GM21786 (cell line): Measurements from ENCODE around the gene RPL10.
"Not testable (repeated sequence)": the region's sequence is repeated elsewhere in the genome, so short reads cannot be mapped to it uniquely, and the experiment has no call there.

Experiments
- ATAC-seq: cut with Tn5 transposase; IDR thresholded peaks from one replicate; pipeline ENCODE4 v1.9.1; 2021; ENCODE audit not compliant: unreplicated experiment

RPL10 gene

DNA sequence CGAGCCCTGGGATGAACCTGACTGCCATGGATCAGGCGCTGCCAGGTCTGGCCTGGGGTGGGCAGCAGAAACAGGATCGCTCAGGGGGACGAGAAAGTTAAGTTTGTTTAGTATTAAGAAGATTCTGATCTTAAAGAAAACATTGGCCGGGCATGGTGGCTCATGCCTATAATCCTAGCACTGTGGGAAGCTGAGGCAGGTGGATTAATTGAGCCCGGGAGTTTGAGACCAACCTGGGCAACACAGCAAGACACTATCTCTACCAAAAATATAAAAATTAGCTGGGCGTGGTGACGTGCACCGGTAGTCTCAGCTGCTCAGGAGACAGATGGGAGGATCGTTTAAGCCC is 23.0 kb upstream of the RPL10 start:
- ATAC-seq, result no peak

DNA sequence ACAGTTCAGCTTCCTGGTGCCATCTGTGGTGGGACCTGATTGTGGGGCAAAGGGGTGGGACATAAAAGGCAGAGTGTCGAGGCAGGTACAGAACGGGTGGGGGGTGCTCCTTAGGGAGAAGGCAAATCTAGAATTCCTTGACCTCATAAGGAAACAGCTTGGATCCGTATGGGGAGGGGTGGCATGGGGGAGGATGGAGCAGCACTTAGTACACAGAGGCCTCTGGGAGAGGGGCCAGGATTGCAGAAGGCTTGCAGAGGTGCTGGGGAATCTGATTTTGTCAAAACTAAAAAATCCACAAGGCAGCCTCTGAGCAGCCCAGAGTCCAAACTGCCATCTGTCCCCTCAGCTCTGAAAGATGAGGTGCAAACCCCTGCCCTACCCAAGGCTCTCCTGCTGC is 21.4 kb upstream of the RPL10 start:
- ATAC-seq, result no peak

DNA sequence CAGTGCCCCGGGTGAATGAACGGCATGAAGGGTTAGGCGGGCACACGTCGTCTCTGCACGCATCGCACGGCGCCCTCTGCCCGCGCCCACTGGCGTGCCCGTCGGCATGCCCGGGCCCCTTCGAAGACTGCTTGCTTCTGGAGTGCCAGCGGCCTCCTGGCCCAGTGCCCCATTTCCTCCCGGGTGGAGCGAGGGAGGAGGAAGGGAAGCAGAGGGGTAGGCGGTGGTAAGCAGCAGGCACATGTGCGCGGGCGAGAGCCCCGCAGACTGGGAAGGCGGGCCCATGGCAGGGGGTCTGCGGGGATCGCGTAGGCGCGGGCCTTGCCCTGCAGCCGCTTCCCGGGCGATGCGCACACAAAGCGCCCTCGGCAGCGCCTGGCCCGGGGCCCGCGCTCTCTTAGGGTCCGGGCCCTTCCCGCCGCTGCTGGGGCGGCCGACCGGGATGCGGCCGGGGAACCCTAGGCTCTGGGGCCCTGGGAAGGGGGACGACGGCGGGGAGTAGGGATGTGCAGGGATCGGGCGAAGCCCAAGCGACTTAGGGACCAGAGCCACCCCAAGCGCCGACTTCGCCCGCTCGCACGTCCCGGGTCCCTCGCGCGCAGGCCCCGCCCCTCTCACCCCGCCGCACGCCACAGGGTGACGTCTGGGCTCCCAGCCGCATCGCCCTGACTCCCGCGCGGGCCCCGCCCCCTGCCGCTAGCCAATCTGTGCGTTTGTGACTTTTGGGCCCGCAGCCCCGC is 19.9 kb upstream of the RPL10 start:
- ATAC-seq, result peak; percentile 2

DNA sequence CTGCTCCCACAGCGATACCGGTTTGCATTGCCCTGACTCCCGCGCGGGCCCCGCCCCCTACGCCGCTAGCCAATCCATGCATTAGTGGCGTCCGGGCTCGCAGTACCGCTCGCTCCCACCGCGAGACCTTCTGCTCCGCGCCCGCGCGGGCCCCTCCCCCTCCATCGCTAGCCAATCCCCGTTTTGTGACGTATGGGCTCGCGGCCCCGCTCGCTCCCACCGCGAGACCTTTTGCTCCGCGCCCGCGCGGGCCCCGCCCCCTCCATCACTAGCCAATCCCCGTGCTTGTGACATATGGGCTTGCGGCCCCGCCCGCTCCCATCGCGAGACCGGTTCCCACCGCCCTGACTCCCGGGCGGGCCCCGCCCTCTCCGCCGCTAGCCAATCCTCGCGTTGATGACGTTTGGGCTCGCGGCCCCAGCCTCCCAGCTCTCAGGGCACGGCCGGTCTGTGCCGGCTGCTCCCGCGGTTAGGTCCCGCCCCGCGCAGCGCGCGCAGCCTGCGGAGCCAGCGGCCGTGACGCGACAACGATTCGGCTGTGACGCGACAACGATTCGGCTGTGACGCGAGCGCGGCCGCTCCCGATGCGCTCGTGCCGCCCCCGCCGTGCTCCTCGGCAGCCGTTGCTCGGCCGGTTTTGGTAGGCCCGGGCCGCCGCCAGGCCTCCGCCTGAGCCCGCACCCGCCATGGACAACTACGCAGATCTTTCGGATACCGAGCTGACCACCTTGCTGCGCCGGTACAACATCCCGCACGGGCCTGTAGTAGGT is 19.2 kb upstream of the RPL10 start, which contains the start of gene EMD:
Gene EMD (plus strand): TSS at position 497 of the 770 bp plus-strand sequence. CDS start 190 bp downstream, at position 687.
- peak; percentile 78 for ATAC-seq

DNA sequence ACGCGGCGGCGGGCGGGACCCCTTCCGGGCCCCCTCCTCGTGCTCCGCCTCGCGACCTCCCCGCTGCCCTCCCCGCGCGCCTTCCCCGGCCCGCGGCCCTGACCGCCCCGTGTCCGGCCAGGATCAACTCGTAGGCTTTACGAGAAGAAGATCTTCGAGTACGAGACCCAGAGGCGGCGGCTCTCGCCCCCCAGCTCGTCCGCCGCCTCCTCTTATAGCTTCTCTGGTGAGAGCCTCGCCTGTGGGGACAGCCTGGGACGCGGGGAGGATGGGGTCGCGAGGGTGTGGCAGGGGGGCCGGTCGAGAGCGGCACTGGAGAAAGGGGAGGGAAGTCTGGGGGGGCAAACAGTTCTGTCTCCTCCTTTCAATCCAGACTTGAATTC is 18.6 kb upstream of the RPL10 start:
- ATAC-seq, result no peak

DNA sequence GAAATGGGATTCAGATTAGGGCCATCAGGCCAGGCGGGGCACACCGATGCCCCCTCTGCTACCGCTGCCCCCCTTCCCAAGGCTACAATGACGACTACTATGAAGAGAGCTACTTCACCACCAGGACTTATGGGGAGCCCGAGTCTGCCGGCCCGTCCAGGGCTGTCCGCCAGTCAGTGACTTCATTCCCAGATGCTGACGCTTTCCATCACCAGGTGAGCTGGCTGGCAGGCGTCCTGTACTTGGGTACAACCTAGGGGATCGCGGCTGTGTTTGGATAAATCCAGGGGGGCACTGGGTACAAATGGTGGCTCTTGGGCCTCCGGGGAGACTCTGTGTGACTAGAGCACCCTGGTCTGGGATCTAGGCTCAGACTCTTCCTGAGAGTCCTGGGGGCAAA is 18.0 kb upstream of the RPL10 start:
- no peak for ATAC-seq

DNA sequence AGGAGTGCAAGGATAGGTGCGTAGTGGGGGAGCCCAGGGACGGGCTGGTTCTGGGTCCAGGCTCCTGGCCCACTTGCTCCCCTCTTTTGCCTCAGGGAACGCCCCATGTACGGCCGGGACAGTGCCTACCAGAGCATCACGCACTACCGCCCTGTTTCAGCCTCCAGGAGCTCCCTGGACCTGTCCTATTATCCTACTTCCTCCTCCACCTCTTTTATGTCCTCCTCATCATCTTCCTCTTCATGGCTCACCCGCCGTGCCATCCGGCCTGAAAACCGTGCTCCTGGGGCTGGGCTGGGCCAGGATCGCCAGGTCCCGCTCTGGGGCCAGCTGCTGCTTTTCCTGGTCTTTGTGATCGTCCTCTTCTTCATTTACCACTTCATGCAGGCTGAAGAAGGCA is 17.4 kb upstream of the RPL10 start:
- ATAC-seq, result no peak

DNA sequence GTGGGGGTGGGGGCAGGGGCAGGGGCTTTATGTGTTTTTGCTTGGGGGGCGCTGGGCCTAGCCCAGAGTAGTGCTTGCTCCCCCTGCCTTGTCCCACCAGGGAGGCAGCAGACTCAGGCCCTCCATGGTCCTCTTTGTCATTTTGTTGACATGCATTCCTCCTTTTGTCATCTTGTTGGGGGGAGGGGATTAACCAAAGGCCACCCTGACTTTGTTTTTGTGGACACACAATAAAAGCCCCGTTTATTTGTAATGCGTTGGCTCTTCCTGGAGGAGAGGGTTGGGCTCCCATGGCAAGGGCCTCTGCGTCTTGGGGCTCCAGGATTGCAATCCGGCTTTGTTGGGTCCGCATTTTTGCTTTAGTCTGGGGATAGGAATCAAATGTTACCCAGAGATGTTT is 16.9 kb upstream of the RPL10 start:
- ATAC-seq, result no peak

DNA sequence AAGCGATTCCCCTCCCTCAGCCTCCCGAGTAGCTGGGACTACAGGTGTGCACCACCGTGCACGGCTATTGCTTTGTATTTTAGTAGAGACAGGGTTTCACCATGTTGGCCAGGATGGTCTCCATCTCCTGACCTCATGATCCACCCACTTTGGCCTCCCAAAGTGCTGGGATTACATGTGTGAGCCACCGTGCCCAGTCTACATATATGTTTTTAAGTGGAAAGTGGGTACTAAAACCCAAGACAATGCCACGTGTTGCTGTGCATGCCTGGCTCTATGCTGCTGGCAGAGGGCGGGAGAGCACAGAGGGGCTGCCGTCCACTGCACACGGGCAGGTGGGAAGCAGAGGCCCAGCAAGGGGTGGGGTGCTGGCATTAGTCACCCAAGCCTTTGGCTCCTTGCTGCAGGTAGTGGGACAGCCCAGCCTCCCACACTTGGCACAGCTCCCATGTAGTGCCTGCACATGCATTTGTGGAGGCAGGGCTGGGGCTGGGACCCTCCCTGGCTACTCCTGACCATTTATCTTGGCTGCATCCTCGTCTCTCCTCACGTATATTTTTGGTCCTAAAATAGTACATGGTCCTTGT is 15.6 kb upstream of the RPL10 start:
- ATAC-seq, result no peak

DNA sequence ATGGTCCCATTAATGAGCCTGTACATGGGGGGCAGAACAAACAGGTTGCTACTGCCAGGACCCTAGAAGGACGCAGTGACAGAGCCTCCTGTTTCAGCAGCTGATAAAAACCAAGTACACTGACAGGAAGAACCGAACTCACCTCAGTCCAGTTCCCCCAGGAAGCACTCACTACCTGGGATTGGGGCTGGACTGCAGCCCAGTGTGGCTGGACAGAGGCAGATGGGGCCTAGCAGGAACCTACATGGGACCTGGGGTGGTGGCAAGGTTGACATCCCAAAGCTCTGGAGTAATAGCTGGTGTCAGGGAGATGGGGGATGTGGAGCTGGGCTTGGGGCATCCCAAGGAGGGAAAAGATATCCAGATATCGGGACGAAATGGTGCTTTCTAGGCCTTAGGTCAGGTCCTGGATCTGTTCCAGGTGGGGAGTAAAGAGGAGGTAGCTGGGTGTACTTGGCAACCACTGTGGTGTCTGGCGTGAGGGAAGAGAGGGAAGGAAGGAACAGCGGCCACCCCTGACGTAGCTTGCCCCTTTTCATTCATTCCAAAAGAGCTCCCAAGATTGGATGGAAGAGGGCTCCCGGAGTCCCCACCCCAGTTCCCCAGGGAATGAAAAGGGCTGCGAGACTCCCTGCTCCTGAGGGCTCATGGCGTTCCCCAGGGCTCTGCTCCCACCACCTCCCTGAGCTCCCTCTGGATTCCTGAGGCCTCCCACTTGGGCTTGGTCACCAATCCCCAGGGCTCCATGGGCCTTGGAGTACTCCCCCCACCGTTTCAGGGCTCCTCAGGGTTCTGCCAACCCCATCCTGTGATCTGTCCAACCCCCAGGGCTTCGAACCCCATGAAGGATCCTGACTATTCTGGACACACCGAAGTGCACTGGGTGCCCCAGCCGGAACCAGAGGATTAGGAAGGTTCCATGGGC is 14.6 kb upstream of the RPL10 start:
- no peak for ATAC-seq

DNA sequence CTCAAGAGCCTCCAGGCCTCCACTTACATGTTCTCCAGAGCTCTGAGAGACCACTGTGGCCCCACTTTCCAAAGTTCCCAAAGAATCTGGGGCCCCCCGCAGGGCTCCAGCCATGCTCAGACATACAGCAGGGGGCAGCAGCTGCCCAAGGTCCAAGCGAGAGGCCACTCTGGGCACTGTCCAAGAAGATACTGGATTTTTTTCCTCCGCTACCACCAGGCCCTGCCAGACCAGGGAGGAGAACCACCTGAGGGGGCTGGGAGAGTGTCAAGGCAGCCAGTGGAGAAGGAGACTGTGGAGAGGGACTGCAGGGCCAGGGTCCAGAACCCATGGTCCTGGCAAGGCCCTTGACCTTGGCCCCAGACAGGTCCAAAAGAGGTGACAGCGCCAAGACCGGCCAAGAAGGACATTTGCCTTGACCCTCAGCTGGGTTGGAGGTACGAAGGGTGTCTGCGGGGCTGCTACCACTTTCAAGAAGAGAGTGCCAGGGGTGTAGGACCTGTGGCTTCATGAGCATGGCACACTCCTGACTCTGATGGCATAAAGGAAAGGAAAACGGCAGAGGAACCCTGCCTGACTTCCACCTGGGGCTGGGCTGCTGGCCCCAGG is 13.8 kb upstream of the RPL10 start:
- no peak for ATAC-seq

DNA sequence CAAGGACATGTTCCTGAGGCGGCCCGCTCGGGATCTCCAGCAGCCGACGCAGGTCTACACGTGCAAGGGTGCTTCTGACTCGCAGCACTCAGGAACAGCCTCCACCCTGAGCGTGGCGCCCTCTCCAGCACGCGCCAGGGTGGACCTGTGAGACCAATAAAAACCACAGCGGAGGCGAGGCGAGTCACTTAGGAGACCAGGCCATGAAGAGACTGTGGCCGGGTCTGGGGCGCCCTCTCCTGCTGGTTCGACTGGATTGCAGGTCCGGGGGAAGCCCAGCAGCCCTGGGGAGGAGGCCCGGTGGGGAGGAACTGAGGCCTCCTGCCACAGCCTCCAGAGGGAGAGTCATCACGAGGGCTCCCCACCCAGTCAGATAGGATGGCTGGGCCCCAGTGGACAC is 10.1 kb upstream of the RPL10 start:
- ATAC-seq, result peak; percentile 28

DNA sequence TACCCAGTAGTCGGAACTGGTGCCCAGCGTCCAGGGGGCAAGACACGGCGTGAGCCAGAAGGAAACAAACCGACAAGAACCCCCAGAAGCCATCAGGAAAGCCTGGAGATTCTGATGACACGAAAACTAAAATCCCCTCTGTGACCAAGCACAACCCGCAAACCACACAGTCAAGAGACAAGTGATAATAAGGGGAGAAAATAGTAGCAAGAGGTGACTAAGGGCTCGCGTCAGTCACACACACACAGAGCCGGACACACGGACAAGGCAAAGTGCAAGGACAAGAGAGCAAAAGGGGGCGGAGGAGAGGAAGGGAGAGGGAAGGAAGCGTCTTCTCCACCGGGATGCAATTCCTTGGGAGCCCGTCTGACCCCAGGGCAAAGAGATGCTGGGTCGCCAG is 9.5 kb upstream of the RPL10 start:
- not testable (repeated sequence) for ATAC-seq

DNA sequence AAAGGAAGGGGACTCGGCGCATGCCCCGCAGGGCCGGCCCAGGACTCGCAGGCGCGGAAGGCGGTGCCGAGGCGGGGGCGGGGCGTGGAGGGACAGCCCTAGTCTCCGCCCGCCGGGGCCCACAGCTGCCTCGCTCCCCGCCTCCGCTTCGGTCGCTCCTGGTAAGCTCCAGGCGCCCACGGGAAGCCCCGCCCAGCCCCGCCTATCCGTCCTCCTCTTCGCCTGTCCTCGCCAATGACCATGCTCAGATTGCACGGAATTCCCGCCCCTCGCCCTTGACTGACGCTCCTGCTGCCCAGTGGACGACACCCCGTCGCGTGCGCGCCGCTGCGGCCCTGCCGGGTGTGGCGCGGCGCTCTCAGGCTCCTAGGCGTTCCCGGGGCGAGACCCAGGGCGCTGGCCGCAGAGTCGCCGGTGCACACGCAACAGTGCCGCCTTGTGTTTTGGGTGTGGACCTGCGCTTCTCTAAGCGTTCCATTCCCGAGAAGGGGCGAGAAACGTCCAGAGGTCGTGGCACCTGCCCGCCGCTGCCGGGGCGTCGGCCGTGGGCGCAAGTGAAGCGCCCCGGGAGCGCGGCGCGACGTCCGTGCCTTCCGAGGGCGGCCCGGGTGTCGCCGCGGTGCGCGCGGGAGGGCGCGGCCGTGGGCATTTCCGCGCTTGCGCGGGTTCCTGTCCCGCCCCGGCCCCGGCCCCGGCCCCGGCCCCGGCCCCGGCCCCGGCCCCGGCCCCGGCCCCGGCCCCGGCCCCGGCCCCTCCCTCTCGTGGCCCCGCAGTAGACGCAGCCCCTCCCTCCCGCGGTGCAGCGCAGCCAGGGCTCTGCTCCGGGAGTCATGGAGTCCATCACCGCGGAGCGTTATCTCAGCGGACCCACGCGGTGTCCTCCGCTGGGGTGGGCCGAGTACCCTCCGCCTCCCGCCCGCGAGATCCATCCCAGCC is 8.1 kb upstream of the RPL10 start:
- peak; percentile 74 for ATAC-seq

DNA sequence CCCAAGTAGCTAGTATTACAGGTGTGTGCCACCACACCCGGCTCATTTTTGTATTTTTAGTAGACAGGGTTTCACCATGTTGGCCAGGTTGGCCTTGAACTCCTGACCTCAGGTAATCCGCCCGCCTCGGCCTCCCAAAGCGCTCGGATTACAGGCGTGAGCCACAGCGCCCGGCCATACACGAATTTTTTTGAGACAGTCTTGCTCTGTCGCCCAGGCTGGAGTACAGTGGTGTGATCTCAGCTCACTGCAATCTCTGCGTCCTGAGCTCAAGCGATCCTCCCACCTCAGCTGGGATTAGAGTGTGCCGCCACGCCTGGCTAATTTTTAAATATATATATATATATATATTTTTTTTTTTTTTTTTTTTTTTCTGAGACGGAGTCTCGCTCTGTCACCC is 1.8 kb upstream of the RPL10 start:
- not testable (repeated sequence) for ATAC-seq

DNA sequence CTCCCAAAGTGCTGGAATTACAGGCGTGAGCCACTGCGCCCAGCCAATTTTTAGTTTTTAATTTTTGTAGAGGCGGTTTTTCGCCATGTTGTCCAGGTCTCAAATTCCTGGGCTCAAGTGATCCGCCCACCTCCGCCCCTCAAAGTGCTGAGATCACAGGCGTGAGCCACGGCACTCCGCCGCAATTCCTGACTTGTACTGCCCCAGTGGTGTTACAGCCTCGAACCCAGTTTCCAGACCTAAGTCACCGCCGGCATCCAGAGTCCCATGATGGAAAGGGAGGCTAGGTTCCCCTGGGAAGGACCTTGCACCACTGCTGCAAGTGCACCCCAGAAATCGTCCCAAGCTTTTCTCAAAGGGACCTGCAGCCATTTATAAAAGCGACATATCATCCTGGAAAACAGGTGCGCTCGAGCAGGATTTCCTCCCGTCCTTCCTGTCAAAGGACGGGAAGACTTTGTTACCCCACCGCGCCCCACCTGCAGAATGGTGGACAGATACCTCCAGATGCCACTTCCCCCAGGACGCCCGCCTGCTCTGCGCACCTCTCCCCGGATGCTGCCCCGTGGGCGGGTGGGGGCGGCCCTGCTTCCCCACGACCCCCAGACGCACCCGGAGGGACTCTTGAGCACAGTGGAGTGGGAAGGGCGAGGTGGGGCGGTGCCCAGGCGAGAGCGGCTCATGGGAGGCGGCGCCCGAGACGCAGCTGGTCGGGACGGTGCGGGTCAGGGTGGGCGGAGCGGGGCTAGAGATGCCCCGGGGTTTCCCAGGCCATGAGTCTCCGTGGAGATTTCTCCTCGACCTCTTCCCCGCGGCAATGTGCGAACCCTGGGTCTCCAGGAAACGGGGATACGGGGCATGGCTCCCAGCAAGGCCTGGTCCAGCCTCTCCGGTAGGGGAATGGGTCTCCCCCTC is 947 bp upstream of the RPL10 start:
- ATAC-seq, result peak; percentile 49

DNA sequence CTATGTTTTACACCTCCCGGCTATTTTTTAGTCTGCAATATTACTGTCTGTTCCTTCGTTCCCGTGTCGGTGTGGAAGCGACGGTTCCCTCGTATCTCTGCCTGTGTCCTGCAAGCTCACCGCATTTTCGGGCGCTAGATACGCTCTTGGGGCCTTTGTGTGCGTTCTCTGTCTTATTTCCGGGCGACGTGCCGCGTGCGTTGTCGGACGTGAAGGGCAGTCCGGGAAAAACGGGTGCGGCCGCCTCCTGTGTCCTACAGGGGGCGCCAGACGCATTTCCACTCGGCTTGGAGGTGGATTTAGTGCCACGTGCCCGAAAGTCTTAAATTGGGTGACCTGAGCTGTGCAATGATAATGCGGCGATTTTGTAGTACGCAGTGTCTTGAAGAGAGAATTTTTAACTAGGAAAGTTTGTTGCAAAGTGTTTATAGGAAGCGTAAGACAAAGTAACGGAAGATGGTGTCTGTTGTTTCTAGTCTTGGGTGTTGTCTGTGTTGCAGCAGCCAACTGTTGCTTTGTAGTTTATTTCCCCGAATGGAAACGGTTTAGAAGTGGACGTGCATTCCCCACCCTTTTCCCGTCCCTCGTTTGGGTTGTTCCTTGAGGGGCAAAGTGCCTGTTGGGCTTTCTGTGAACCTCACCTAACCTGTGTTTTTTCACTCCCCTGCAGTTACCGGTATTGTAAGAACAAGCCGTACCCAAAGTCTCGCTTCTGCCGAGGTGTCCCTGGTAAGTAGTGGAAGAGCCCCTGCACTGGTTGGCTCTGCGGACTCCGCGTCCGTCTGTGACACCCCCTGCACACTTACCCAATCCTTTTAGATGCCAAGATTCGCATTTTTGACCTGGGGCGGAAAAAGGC is 720 bp downstream of the RPL10 start:
- ATAC-seq, result peak; percentile 33
